Cardiac muscle cell (in vitro differentiated cells and primary cell): ENCODE data around the gene SYPL2. TPM values are rescaled to one million over a fixed set of nuclear protein-coding genes. Genes with fewer than 3 reads are reported as not detected.
"Not testable (repeated sequence)": the region's sequence is repeated elsewhere in the genome, so short reads cannot be mapped to it uniquely, and the experiment has no call there.

Source experiments
- DNase-seq, 2 donors: peaks; one replicate each; pipeline versions ENCODE4 v3.0.0 to v3.0.0-alpha.2; 2010 to 2017; ENCODE audit warnings: low read depth in 1 of 2, low spot score in 1 of 2
- H3K27ac ChIP-seq: fragments of 200-600 bp; sonication (generic); 2 replicates; pipeline ENCODE4 v1.5.1; 2016
- H3K27me3 ChIP-seq: fragments of 200-600 bp; sonication (generic); 2 replicates; pipeline ENCODE4 v1.6.0; 2016; ENCODE audit warnings: control low read depth
- H3K36me3 ChIP-seq: fragments of 200-600 bp; sonication (generic); 2 replicates; pipeline ENCODE4 v1.5.1; 2016; ENCODE audit warnings: control low read depth
- H3K4me1 ChIP-seq: fragments of 200-600 bp; sonication (generic); 2 replicates; pipeline ENCODE4 v1.8.1; 2017; ENCODE audit warnings: low read depth, mild to moderate bottlenecking, mixed run types
- H3K4me3 ChIP-seq: fragments of 200-600 bp; sonication (generic); 2 replicates; pipeline ENCODE4 v1.5.1; 2016; ENCODE audit warnings: mild to moderate bottlenecking
- H3K9me3 ChIP-seq: fragments of 200-600 bp; sonication (generic); 2 replicates; pipeline ENCODE4 v1.5.1; 2017; ENCODE audit warnings: low read depth, mild to moderate bottlenecking, control low read depth
- CTCF ChIP-seq: IDR thresholded peaks from 2 replicates; pipeline ENCODE4 v1.5.1; 2012; ENCODE audit warnings: low read depth, mild to moderate bottlenecking, low read length
- polyA plus RNA-seq: library from polyadenylated mRNA; unstranded; fragments of >200 nt; fragmentation: Nextera tagmentation; extraction: Ambion mirVana; gene quantifications from 2 replicates; pipeline ENCODE4 v1.2.1, GENCODE V29; 2016
- total RNA-seq: library from RNA; depleted of rRNA; stranded (reverse); fragments of >200 nt; gene quantifications from 2 replicates; pipeline ENCODE4 v1.2.3, GENCODE V29; 2016

The SYPL2 gene
- total and polyA plus RNA-seq, 2 experiments from 2014 or later, result 10.7 to 27.3 TPM

- peak overlapping the region; percentile 96 for H3K27ac ChIP-seq
- H3K9me3 ChIP-seq, result no peaks in the 10 kb centered on the region
- H3K36me3 ChIP-seq, result no peaks in the 10 kb centered on the region
- no peak for TF ChIP-seq CTCF
- peaks cover 6% of the 10 kb centered on the region for H3K4me1 ChIP-seq
- peaks cover 42% of the 10 kb centered on the region for H3K27me3 ChIP-seq
- H3K4me3 ChIP-seq, result peak overlapping the region; percentile 72
- no peak for DNase-seq
Measured at GRCh38 chr1:109467301-109467777, 993 bp downstream of the SYPL2 start.

GRCh38 chr1:109468061-109468460, 1.7 kb downstream of the SYPL2 start:
- no peak overlapping the region for H3K4me3 ChIP-seq
- H3K36me3 ChIP-seq, result no peaks in the 10 kb centered on the region
- H3K9me3 ChIP-seq, result no peaks in the 10 kb centered on the region
- peaks cover 37% of the 10 kb centered on the region for H3K27me3 ChIP-seq
- H3K4me1 ChIP-seq, result peaks cover 6% of the 10 kb centered on the region
- H3K27ac ChIP-seq, result peak overlapping the region; percentile 96
- TF ChIP-seq CTCF, result no peak
- no peak for DNase-seq

GRCh38 chr1:109468903-109469302, 2.6 kb downstream of the SYPL2 start:
- no peak for TF ChIP-seq CTCF
- no peak overlapping the region for H3K27ac ChIP-seq
- no peak for DNase-seq
- no peak overlapping the region for H3K4me3 ChIP-seq
- no peaks in the 10 kb centered on the region for H3K9me3 ChIP-seq
- no peaks in the 10 kb centered on the region for H3K36me3 ChIP-seq
- H3K4me1 ChIP-seq, result peaks cover 6% of the 10 kb centered on the region
- H3K27me3 ChIP-seq, result peaks cover 29% of the 10 kb centered on the region

- H3K4me1 ChIP-seq, result peaks cover 6% of the 10 kb centered on the region
- H3K27ac ChIP-seq, result no peak overlapping the region
- no peak for TF ChIP-seq CTCF
- peaks cover 15% of the 10 kb centered on the region for H3K27me3 ChIP-seq
- DNase-seq, result no peak
- H3K4me3 ChIP-seq, result no peak overlapping the region
- H3K9me3 ChIP-seq, result no peaks in the 10 kb centered on the region
- no peaks in the 10 kb centered on the region for H3K36me3 ChIP-seq
Measured at GRCh38 chr1:109470245-109470644, 3.9 kb downstream of the SYPL2 start.

GRCh38 chr1:109472779-109473178, 6.4 kb downstream of the SYPL2 start:
- no peak for TF ChIP-seq CTCF
- peaks cover 2% of the 10 kb centered on the region for H3K4me1 ChIP-seq
- H3K9me3 ChIP-seq, result no peaks in the 10 kb centered on the region
- no peak for DNase-seq
- peaks cover 4% of the 10 kb centered on the region for H3K36me3 ChIP-seq
- H3K27ac ChIP-seq, result no peak overlapping the region
- H3K27me3 ChIP-seq, result peaks cover 12% of the 10 kb centered on the region
- H3K4me3 ChIP-seq, result no peak overlapping the region

- H3K4me1 ChIP-seq, result not testable (repeated sequence)
Measured at GRCh38 chr1:109473284-109474057, 7.1 kb downstream of the SYPL2 start.

More at GRCh38 chr1:109473284-109474057, 7.1 kb downstream of the SYPL2 start:
- not testable (repeated sequence) for H3K27ac ChIP-seq, DNase-seq, H3K36me3 ChIP-seq, H3K9me3 ChIP-seq, H3K4me3 ChIP-seq, H3K27me3 ChIP-seq
